Endothelial cell of umbilical vein (primary cell): Measurements from ENCODE around the gene ADAM22. TPM values are rescaled to one million over a fixed set of nuclear protein-coding genes. Genes with fewer than 3 reads are reported as not detected.

Experiments used
- BruUV-seq: library from RNA; stranded (reverse); fragments of 400-500 nt; replicated peaks from 2 replicates; lab custom pipeline; 2021; lab: Mats Ljungman, UMichigan
- CTCF ChIA-PET: fragments of 300-600, 350-600 bp; sonication (Branson Sonifier 250); formaldehyde crosslinking; loops from one replicate; lab custom pipeline; 2021; ENCODE audit warnings: antibody characterized with exemption, inconsistent platforms; lab: Charles Lee
- POLR2A ChIA-PET: fragments of 300-600, 350-600 bp; sonication (Branson Sonifier 250); formaldehyde crosslinking; loops from one replicate; lab custom pipeline; 2021; ENCODE audit warnings: antibody characterized with exemption, inconsistent platforms; lab: Charles Lee
- DNase-seq: peaks from one replicate; pipeline ENCODE4 v3.0.0-alpha.2; 2011; ENCODE audit warnings: low read depth, low spot score
- FAIRE-seq: peaks from 2 replicates; lab custom pipeline; 2011; peaks lifted over from hg19 to GRCh38; lab: Jason Lieb, UNC
- H2AFZ ChIP-seq: 2 replicates; pipeline ENCODE4 v1.6.0; 2012; ENCODE audit warnings: low read depth, low read length, control low read depth, inconsistent platforms
- H3K27ac ChIP-seq: 2 replicates; pipeline ENCODE4 v1.5.1; 2011; ENCODE audit warnings: low read depth, mild to moderate bottlenecking, control low read depth, low read length, moderate library complexity; ENCODE audit not compliant: insufficient read depth
- H3K27me3 ChIP-seq, 2 experiments: 2 replicates each; pipeline versions ENCODE4 v1.6.0 to v1.6.1; 2011; ENCODE audit warnings: low read length in 2 of 2, mixed read lengths in 1 of 2; ENCODE audit not compliant: control insufficient read depth in 2 of 2, insufficient read depth in 2 of 2
- H3K36me3 ChIP-seq, 2 experiments: 2 replicates in 1 of 2; 3 replicates in 1 of 2; pipeline ENCODE4 v1.5.1; 2011; ENCODE audit warnings: low read length in 2 of 2, mild to moderate bottlenecking in 1 of 2, moderate library complexity in 1 of 2; ENCODE audit not compliant: control insufficient read depth in 2 of 2, insufficient read depth in 2 of 2; ENCODE audit errors: extremely low read depth in 1 of 2
- H3K4me1 ChIP-seq: 3 replicates; pipeline ENCODE4 v1.5.1; 2011; ENCODE audit warnings: mild to moderate bottlenecking, low read length; ENCODE audit not compliant: control insufficient read depth, insufficient read depth; ENCODE audit errors: extremely low read depth
- H3K4me2 ChIP-seq: 2 replicates; pipeline ENCODE4 v1.6.1; 2011; ENCODE audit warnings: low read length, control low read depth, mixed read lengths; ENCODE audit not compliant: insufficient read depth
- H3K4me3 ChIP-seq, 3 experiments: fragments of 200-600 bp in 1 of 3; sonication (generic), shearing (Covaris generic) in 1 of 3; replicated peaks in 1 of 3; 2 replicates each; pipeline ENCODE4 v1.5.1; 2011 to 2016; ENCODE audit warnings: control low read depth in 3 of 3, low read length in 3 of 3, mild to moderate bottlenecking in 2 of 3, inconsistent platforms in 1 of 3, low read depth in 1 of 3, moderate library complexity in 1 of 3; ENCODE audit not compliant: insufficient read depth in 1 of 3
- H3K79me2 ChIP-seq: 2 replicates; pipeline ENCODE4 v1.6.0; 2012; ENCODE audit warnings: low read length, inconsistent platforms; ENCODE audit not compliant: control insufficient read depth, insufficient read depth
- H3K9ac ChIP-seq: replicated peaks from 2 replicates; pipeline ENCODE3; 2011; ENCODE audit warnings: low read length, control low read depth; ENCODE audit not compliant: insufficient read depth; ENCODE audit errors: extremely low read depth
- H3K9me1 ChIP-seq: replicated peaks from 3 replicates; pipeline ENCODE4 v1.6.0; 2011; ENCODE audit warnings: mild to moderate bottlenecking, low read length; ENCODE audit not compliant: control insufficient read depth, insufficient read depth; ENCODE audit errors: extremely low read depth
- H3K9me3 ChIP-seq: replicated peaks from 2 replicates; pipeline ENCODE4 v1.5.1; 2012; ENCODE audit warnings: low read length, inconsistent platforms; ENCODE audit not compliant: control insufficient read depth, insufficient read depth
- H4K20me1 ChIP-seq: replicated peaks from 2 replicates; pipeline ENCODE3; 2011; ENCODE audit warnings: mild to moderate bottlenecking, low read length; ENCODE audit not compliant: control insufficient read depth, insufficient read depth; ENCODE audit errors: extremely low read depth
- EZH2 ChIP-seq: IDR thresholded peaks from 2 replicates; pipeline ENCODE4 v1.6.1; 2012; ENCODE audit warnings: borderline replicate concordance, low read depth, mild to moderate bottlenecking, moderate library complexity, low read length, inconsistent platforms; ENCODE audit not compliant: severe bottlenecking
- FOS ChIP-seq: IDR thresholded peaks from 2 replicates; pipeline ENCODE4 v1.6.1; 2011; ENCODE audit warnings: mild to moderate bottlenecking, low read length, moderate library complexity, borderline replicate concordance; ENCODE audit not compliant: insufficient read depth
- GATA2 ChIP-seq: IDR thresholded peaks from 2 replicates; pipeline ENCODE4 v1.7.0; 2011; ENCODE audit warnings: low read depth, mild to moderate bottlenecking, moderate library complexity, mixed read lengths, low read length; ENCODE audit not compliant: insufficient read length, insufficient read depth
- JUN ChIP-seq: IDR thresholded peaks from 2 replicates; pipeline ENCODE4 v1.6.1; 2011; ENCODE audit warnings: borderline replicate concordance, low read depth; ENCODE audit not compliant: insufficient read length, insufficient read depth
- MYC ChIP-seq: IDR thresholded peaks from one replicate; pipeline ENCODE4 v1.6.1; 2011; ENCODE audit warnings: mild to moderate bottlenecking, low read depth, low read length
- POLR2A ChIP-seq: IDR thresholded peaks from 2 replicates; pipeline ENCODE4 v1.6.1; 2012; ENCODE audit warnings: low read depth, mild to moderate bottlenecking, control low read depth, low read length
- POLR2AphosphoS5 ChIP-seq: IDR thresholded peaks from 2 replicates; pipeline ENCODE4 v1.6.1; 2012; ENCODE audit warnings: low read depth, mild to moderate bottlenecking, control low read depth, low read length, moderate library complexity; ENCODE audit not compliant: insufficient read depth
- dilution Hi-C: fragments of 300-500 bp; cut with MboI; formaldehyde crosslinking; loops from one replicate; pipeline ENCODE4 v1.15.0; 2019; ENCODE audit warnings: low sequenced_read_pairs; ENCODE audit not compliant: extremely low pct_ligation_motif_present
- intact Hi-C: fragments of 100-400 bp; cut with micrococcal nuclease; formaldehyde crosslinking; loops from one replicate; pipeline ENCODE4 v1.10.0; 2022
- polyA plus RNA-seq, 4 experiments: library from polyadenylated mRNA; depleted of rRNA in 3 of 4; stranded (reverse) in 3 of 4; unstranded in 1 of 4; fragments of >200 nt; gene quantifications; 2 replicates each; pipeline versions ENCODE4 v1.2.1 to v1.2.3, GENCODE V29; 2011 to 2012; ENCODE audit warnings: missing spikeins in 1 of 4
- total RNA-seq: library from RNA; stranded (reverse); gene quantifications from 2 replicates; pipeline ENCODE4 v1.2.3, GENCODE V29; 2021
- TF ChIP-seq, protein P1 (sequence below): IDR thresholded peaks from 2 replicates; pipeline ENCODE4 v1.6.1; 2011; ENCODE audit not compliant: insufficient read depth, insufficient read length
- TF ChIP-seq, protein P2 (sequence below), 2 donors: IDR thresholded peaks; 1 replicate in 1 of 2; 2 replicates in 1 of 2; pipeline ENCODE4 v1.5.1; 2011; ENCODE audit warnings: low read length in 2 of 2, mild to moderate bottlenecking in 2 of 2, moderate library complexity in 2 of 2, control low read depth in 1 of 2, inconsistent platforms in 1 of 2, low read depth in 1 of 2; ENCODE audit not compliant: insufficient read depth in 1 of 2; ENCODE audit errors: extremely low read depth in 1 of 2

Gene ADAM22
- total and polyA plus RNA-seq, 2 donors (not counting 3 experiments of a cell fraction or from before 2014, with no cell fraction given) = 0.33 to 0.53 TPM

DNA sequence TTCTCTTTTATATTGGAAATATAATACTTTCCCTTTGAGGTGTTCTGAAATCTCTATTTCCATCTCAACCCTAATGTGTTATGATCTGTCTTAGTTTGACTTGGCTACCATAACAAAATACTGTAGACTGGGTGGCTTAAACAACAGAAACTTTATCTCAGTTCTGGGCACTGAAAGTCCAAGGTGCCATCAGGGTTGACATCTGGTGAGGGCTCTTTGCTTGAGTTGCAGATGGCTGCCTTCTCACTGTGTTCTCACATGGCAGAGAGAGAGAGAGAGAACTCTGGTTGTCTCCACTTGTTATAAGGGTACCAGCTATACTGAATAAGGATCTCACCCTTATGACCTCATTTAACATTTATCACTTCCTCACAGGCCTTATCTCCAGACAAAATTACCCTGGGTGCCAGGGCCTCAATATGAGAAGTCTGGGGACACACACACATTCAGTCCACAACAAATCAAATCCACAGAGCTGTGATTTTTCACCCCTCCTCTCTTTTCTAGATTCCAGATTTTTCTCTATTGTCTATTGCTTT is 181.3 kb downstream of the ADAM22 start:
- intact Hi-C loops = loop anchor here (10.0 kb wide), 1 partner anchor 491 kb away; the partner anchor contains the start of gene RUNDC3B
- H3K9me1 ChIP-seq = no peaks in the 10 kb centered on the region
- H2AFZ ChIP-seq = no peak overlapping the region
- no peak overlapping the region for H3K4me3 ChIP-seq
- ChIA-PET CTCF (interaction anchor here (1.1 to 3.0 kb wide), 2 partner anchors 54 to 609 kb away, joined by 4 to 12 read pairs; no protein-coding TSS in a partner anchor), POLR2A (no interaction called here)
- H3K4me2 ChIP-seq = no peak overlapping the region
- no peaks in the 10 kb centered on the region for H3K27me3 ChIP-seq
- H3K79me2 ChIP-seq = no peaks in the 10 kb centered on the region
- FAIRE-seq (no peak), DNase-seq (no peak)
- H3K9me3 ChIP-seq = no peaks in the 10 kb centered on the region
- no peak overlapping the region for H3K27ac ChIP-seq
- H3K4me1 ChIP-seq = no peaks in the 10 kb centered on the region
- no peak overlapping the region for H3K9ac ChIP-seq
- H4K20me1 ChIP-seq = no peaks in the 10 kb centered on the region
- no peaks in the 10 kb centered on the region for H3K36me3 ChIP-seq
- dilution Hi-C loops = no loop called here
- TF ChIP-seq FOS (no peak), MYC (no peak), GATA2 (no peak), POLR2AphosphoS5 (no peak), EZH2 (no peak), POLR2A (no peak), JUN (no peak)
- TF ChIP-seq, protein P1, sequence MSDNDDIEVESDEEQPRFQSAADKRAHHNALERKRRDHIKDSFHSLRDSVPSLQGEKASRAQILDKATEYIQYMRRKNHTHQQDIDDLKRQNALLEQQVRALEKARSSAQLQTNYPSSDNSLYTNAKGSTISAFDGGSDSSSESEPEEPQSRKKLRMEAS = no peak
- TF ChIP-seq, protein P2, sequence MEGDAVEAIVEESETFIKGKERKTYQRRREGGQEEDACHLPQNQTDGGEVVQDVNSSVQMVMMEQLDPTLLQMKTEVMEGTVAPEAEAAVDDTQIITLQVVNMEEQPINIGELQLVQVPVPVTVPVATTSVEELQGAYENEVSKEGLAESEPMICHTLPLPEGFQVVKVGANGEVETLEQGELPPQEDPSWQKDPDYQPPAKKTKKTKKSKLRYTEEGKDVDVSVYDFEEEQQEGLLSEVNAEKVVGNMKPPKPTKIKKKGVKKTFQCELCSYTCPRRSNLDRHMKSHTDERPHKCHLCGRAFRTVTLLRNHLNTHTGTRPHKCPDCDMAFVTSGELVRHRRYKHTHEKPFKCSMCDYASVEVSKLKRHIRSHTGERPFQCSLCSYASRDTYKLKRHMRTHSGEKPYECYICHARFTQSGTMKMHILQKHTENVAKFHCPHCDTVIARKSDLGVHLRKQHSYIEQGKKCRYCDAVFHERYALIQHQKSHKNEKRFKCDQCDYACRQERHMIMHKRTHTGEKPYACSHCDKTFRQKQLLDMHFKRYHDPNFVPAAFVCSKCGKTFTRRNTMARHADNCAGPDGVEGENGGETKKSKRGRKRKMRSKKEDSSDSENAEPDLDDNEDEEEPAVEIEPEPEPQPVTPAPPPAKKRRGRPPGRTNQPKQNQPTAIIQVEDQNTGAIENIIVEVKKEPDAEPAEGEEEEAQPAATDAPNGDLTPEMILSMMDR (IDR thresholded peaks at IDR 0.05; ENCODE audit: extremely low read depth in 1 of 2, insufficient read depth in 1 of 2, low read depth in 1 of 2, low read length in 2 of 2) = no peak
- no TSS peak for BruUV-seq
